ENCODE measurements around the gene DCAF15. TPM values are rescaled to one million over a fixed set of nuclear protein-coding genes. Genes with fewer than 3 reads are reported as not detected.

The DCAF15 gene
- total and polyA plus RNA-seq, 2 donors (not counting 3 experiments of a cell fraction or from before 2014, with no cell fraction given) = 41.9 to 42.4 TPM

DNA sequence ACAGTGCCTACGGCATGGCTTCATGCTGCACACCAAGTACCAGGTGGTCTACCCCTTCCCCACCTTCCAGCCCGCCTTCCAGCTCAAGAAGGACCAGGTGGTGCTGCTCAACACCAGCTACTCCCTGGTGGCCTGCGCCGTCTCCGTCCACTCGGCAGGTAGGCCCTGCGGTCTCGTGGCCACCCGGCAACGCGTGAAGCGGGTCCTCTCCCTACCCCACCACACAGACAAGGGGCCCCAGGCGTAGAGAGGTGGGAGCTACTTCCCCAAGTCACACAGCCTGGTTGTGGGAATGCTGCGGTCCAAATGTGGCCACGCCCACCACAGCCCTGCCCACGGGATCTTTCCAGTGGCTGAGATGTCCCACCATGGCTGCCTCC lies 4.0 kb downstream of the DCAF15 start:
- H3K27me3 ChIP-seq (ENCODE audit: control insufficient read depth in 2 of 2, insufficient read depth in 2 of 2, low read length in 2 of 2) = no peaks in the 10 kb centered on the region
- dilution Hi-C loops (cut with MboI; ENCODE audit: extremely low pct_ligation_motif_present, low sequenced_read_pairs) (no loop called here), intact Hi-C loops (cut with micrococcal nuclease) (no loop called here)
- H3K4me3 ChIP-seq (replicated peaks in 1 of 3; ENCODE audit: insufficient read depth in 1 of 3, low read depth in 1 of 3, low read length in 3 of 3) = no peak overlapping the region
- H3K9ac ChIP-seq (replicated peaks; ENCODE audit: extremely low read depth, insufficient read depth, low read length) = no peak overlapping the region
- no peak overlapping the region for H3K27ac ChIP-seq (ENCODE audit: insufficient read depth, low read depth, low read length)
- no peak for DNase-seq (ENCODE audit: low read depth, low spot score)
- peaks cover 17 to 31% of the 10 kb centered on the region in 2 experiments for H3K36me3 ChIP-seq (ENCODE audit: control insufficient read depth in 2 of 2, extremely low read depth in 1 of 2, insufficient read depth in 2 of 2, low read length in 2 of 2)
- peaks cover 20% of the 10 kb centered on the region for H3K79me2 ChIP-seq (ENCODE audit: control insufficient read depth, insufficient read depth, low read length)
- ChIA-PET CTCF (interaction anchor here (1.2 to 1.3 kb wide), 2 partner anchors 75 to 86 kb away, joined by 3 read pairs; partner anchors contain the start of gene IL27RA), POLR2A (interaction anchor here (1.0 kb wide), 1 partner anchor 31 kb away, joined by 3 read pairs; no protein-coding TSS in a partner anchor)
- no peak for FAIRE-seq
- BruUV-seq (replicated peaks) = no TSS peak
- TF ChIP-seq, protein P1, sequence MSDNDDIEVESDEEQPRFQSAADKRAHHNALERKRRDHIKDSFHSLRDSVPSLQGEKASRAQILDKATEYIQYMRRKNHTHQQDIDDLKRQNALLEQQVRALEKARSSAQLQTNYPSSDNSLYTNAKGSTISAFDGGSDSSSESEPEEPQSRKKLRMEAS (IDR thresholded peaks at IDR 0.05; ENCODE audit: insufficient read depth, insufficient read length) = no peak
- TF ChIP-seq POLR2AphosphoS5 (IDR thresholded peaks at IDR 0.05; ENCODE audit: insufficient read depth, low read depth, low read length) (no peak), JUN (IDR thresholded peaks at IDR 0.05; ENCODE audit: borderline replicate concordance, insufficient read depth, insufficient read length, low read depth) (no peak), MYC (IDR thresholded peaks at IDR 0.05; ENCODE audit: low read depth, low read length) (no peak), FOS (IDR thresholded peaks at IDR 0.05; ENCODE audit: borderline replicate concordance, insufficient read depth, low read length) (no peak), GATA2 (IDR thresholded peaks at IDR 0.05; ENCODE audit: insufficient read depth, insufficient read length, low read depth, low read length) (no peak), POLR2A (IDR thresholded peaks at IDR 0.05; ENCODE audit: low read depth, low read length) (no peak)
- TF ChIP-seq, protein P2, sequence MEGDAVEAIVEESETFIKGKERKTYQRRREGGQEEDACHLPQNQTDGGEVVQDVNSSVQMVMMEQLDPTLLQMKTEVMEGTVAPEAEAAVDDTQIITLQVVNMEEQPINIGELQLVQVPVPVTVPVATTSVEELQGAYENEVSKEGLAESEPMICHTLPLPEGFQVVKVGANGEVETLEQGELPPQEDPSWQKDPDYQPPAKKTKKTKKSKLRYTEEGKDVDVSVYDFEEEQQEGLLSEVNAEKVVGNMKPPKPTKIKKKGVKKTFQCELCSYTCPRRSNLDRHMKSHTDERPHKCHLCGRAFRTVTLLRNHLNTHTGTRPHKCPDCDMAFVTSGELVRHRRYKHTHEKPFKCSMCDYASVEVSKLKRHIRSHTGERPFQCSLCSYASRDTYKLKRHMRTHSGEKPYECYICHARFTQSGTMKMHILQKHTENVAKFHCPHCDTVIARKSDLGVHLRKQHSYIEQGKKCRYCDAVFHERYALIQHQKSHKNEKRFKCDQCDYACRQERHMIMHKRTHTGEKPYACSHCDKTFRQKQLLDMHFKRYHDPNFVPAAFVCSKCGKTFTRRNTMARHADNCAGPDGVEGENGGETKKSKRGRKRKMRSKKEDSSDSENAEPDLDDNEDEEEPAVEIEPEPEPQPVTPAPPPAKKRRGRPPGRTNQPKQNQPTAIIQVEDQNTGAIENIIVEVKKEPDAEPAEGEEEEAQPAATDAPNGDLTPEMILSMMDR (IDR thresholded peaks at IDR 0.05; ENCODE audit: extremely low read depth in 1 of 2, insufficient read depth in 1 of 2, low read depth in 1 of 2, low read length in 2 of 2) = no peak
- H3K9me3 ChIP-seq (replicated peaks; ENCODE audit: control insufficient read depth, insufficient read depth, low read length) = no peaks in the 10 kb centered on the region
- no peak overlapping the region for H3K4me2 ChIP-seq (ENCODE audit: insufficient read depth, low read length)
- peaks cover 10% of the 10 kb centered on the region for H3K4me1 ChIP-seq (ENCODE audit: control insufficient read depth, extremely low read depth, insufficient read depth, low read length)
- H3K9me1 ChIP-seq (replicated peaks; ENCODE audit: control insufficient read depth, extremely low read depth, insufficient read depth, low read length) = no peaks in the 10 kb centered on the region
- H2AFZ ChIP-seq (ENCODE audit: low read depth, low read length) = no peak overlapping the region
- H4K20me1 ChIP-seq (replicated peaks; ENCODE audit: control insufficient read depth, extremely low read depth, insufficient read depth, low read length) = no peaks in the 10 kb centered on the region
